GM12878 (cell line): ENCODE results near the gene INIP.

Experiments
- CBX3 ChIP-seq: fragments of 200-600 bp; sonication (generic); IDR thresholded peaks from 2 replicates; pipeline ENCODE4 v1.6.1; 2016; ENCODE audit warnings: low read depth, borderline replicate concordance
- EZH2 ChIP-seq: IDR thresholded peaks from 2 replicates; pipeline ENCODE4 v1.6.1; 2012; ENCODE audit warnings: low read depth, mild to moderate bottlenecking, control low read depth, inconsistent platforms, low read length, borderline replicate concordance; ENCODE audit not compliant: control insufficient read depth
- MXI1 ChIP-seq: fragments of 150-350 bp; IDR thresholded peaks from 2 replicates; pipeline ENCODE4 v1.6.1; 2011; ENCODE audit warnings: low read depth, mild to moderate bottlenecking, inconsistent platforms, low read length, improper control_type of control experiment
- POLR2A ChIP-seq: IDR thresholded peaks from 2 replicates; pipeline ENCODE4 v1.6.1; 2011; ENCODE audit warnings: low read depth, mild to moderate bottlenecking, low read length
- WRNIP1 ChIP-seq: IDR thresholded peaks from 2 replicates; pipeline ENCODE4 v1.6.1; 2011; ENCODE audit warnings: low read depth, low read length, improper control_type of control experiment, borderline replicate concordance

DNA sequence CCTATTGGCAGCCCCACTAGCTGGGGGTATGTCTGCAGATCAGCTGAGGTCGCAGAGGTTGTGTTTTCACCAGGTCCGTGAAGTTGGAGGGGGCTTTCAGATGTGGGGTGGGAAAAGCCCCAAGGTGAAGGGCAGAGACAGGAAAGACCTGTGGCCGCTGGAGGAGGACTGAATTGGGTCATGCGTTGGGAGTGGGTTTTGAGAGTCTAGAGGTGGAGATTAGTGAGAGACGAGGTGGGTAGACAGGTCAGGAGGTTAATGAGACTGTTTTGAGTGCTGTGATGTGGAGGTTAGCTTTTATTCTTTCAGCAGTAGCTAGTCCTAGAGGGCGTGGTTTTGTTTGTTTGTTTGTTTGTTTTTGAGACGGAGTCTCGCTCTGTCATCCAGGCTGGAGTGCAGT, 42.9 kb upstream of the INIP start:
- TF ChIP-seq MXI1, result no peak
- TF ChIP-seq WRNIP1, result no peak
- TF ChIP-seq POLR2A, result no peak
- TF ChIP-seq EZH2, result no peak
- TF ChIP-seq CBX3, result no peak
